Measurements from ENCODE around the gene BCDIN3D.

Gene BCDIN3D

DNA sequence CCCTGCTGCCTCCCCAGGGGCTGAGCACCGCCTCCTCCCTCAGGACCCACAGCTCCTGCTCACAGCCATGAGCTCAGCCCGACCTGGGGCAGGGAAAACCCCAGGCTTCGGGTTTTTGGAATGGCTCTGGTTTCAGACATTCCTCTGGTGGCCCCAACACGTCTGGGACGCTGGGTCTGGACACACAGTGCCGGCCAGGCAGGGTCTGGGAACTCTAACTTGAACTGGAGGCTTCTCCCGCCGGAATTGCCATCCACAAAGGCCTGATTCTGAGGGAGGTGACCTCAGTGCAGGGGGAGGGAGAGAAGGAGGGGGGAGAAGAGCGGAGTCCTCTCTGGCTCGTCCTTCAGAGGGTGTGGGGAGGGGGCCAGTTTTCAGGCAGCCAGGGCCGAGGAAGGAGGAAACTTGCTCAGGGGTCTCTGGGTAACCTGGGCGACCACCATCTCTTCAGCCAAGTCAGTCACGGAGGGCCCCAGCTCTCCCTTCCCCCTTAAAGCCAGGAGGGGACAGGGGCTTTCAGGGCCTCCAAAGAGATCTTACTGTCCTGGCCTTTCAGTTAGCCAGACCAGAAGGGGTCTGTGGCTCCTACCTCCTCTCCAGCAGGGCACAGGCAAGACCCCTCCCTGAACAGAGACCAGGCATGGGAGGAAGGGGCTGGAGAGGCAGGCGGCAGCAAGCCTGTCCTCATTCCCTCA lies 34.1 kb downstream of the BCDIN3D start:
- TF ChIP-seq, protein P1, sequence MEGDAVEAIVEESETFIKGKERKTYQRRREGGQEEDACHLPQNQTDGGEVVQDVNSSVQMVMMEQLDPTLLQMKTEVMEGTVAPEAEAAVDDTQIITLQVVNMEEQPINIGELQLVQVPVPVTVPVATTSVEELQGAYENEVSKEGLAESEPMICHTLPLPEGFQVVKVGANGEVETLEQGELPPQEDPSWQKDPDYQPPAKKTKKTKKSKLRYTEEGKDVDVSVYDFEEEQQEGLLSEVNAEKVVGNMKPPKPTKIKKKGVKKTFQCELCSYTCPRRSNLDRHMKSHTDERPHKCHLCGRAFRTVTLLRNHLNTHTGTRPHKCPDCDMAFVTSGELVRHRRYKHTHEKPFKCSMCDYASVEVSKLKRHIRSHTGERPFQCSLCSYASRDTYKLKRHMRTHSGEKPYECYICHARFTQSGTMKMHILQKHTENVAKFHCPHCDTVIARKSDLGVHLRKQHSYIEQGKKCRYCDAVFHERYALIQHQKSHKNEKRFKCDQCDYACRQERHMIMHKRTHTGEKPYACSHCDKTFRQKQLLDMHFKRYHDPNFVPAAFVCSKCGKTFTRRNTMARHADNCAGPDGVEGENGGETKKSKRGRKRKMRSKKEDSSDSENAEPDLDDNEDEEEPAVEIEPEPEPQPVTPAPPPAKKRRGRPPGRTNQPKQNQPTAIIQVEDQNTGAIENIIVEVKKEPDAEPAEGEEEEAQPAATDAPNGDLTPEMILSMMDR (IDR thresholded peaks at IDR 0.05; ENCODE audit: insufficient read depth, low read depth, low read length, missing control alignments): no peak
- DNase-seq (ENCODE audit: low read depth): no peak
- no peak overlapping the region for H3K4me3 ChIP-seq (ENCODE audit: low read length)

DNA sequence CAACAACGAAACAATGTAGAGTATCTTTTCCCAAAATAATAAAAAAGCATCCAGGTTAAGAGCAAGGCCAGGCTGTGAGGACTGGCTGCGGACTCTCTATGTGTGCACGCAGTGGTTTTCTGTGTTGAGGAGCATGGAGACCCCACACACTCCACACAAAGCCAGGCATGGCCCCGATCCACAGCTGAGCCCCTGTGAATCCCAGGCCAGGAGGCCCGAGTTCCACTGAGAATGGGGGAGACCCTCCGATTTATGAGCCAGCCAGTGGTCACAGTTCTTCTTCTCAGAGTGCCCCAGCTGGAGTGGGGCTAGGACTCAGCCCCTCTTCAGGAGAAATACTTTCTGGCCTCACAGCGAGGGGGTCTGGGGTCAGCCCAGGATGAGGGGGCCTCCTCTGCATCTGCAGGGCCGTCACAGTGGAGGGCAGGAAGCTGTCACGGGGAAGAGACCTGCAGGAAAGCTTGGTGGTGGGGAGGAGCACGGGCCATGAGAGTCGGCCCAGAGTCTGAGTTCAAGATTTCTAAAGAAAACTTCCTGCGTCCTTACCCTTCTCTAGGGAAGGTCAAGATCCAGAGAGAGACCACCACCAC lies 34.8 kb downstream of the BCDIN3D start:
- TF ChIP-seq, protein P1 (IDR thresholded peaks at IDR 0.05; ENCODE audit: insufficient read depth, low read depth, low read length, missing control alignments): no peak
- H3K4me3 ChIP-seq (ENCODE audit: low read length): no peak overlapping the region
- DNase-seq (ENCODE audit: low read depth): no peak

DNA sequence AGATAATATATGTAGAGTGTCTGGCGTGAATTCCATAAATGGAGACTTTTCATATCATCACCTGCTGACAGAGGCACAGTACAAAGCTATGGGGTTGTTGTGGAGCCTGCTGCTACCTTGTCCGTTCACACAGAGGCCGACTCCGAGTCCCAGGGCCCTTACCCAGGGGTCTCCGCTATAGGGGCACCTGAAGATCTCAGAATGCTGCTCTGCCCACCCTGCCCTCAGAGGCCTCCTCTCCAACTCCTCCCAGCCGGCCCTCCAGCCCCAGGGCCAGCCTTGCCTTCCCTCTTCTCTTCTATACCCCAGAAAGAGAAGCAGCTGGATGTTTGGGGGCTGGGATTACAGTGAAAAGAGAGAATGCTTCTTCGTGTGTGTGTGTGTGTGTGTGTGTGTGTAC lies 36.0 kb downstream of the BCDIN3D start:
- TF ChIP-seq, protein P1 (IDR thresholded peaks at IDR 0.05; ENCODE audit: insufficient read depth, low read depth, low read length, missing control alignments): no peak
- no peak for DNase-seq (ENCODE audit: low read depth)
- H3K4me3 ChIP-seq (ENCODE audit: low read length): no peak overlapping the region

DNA sequence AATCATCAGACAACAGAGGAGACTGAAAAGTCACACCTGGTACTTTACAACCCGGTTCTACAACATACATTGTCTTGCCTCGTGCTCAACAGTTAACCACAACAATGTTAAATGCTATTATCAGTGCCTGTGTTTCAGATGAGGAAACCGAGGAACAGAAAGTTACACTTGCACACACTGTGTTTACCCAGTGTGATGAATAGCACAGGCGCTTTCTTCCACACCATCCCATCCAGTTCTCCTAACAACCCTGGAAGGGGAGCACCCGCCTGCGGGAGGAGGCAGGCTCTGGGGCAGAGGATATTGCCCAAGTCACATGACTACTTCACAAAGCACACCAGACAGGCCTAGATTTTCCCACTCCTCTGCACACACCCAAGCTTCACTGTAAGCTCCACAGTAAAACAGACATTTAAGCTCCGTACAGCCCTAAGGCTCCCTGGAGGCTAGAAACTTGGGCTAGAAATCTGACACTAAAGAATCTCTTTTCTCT lies 36.5 kb downstream of the BCDIN3D start:
- H3K4me3 ChIP-seq (ENCODE audit: low read length): no peak overlapping the region
- TF ChIP-seq, protein P1 (IDR thresholded peaks at IDR 0.05; ENCODE audit: insufficient read depth, low read depth, low read length, missing control alignments): no peak
- no peak for DNase-seq (ENCODE audit: low read depth)

DNA sequence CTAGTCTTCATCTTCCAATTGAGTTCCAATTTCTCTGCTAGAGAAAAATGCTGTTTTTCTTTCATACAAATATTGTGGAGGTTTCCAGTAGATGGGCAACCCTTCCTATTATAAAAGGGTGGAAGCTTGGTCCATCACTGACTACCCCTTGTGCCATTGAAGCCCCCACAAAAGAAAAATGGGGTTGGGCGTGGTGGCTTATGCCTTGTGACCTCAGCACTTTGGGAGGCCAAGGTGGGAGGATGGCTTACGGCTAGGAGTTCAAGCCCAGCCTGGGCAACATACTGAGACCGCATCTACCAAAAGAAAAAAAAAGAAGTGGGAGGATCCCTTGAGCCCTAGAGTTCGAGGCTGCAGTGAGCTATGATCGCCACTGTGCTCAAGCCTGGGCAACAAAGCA lies 37.5 kb downstream of the BCDIN3D start:
- DNase-seq (ENCODE audit: low read depth): no peak
- H3K4me3 ChIP-seq (ENCODE audit: low read length): no peak overlapping the region
- TF ChIP-seq, protein P1 (IDR thresholded peaks at IDR 0.05; ENCODE audit: insufficient read depth, low read depth, low read length, missing control alignments): no peak

GRCh38 chr12:49804821-49805220 lies 38.1 kb downstream of the BCDIN3D start:
- TF ChIP-seq, protein P1 (IDR thresholded peaks at IDR 0.05; ENCODE audit: insufficient read depth, low read depth, low read length, missing control alignments): no peak
- H3K4me3 ChIP-seq (ENCODE audit: low read length): no peak overlapping the region
- DNase-seq (ENCODE audit: low read depth): no peak
